Measurements from ENCODE around the gene AUTS2.

GRCh38 chr7:70402069-70402468, 803.8 kb downstream of the AUTS2 start:
- TF ChIP-seq POLR2A (IDR thresholded peaks at IDR 0.05) (no peak), POLR2AphosphoS5 (IDR thresholded peaks at IDR 0.05) (no peak), CTCF (IDR thresholded peaks at IDR 0.05) (no peak), EP300 (IDR thresholded peaks at IDR 0.05; ENCODE audit: low read depth) (no peak)
